Neural cell (in vitro differentiated cells): ENCODE measurements around the gene WFDC12. TPM values are rescaled to one million over a fixed set of nuclear protein-coding genes. Genes with fewer than 3 reads are reported as not detected.

ENCODE experiments used
- H2AFZ ChIP-seq: fragments of 200-600, 300-800 bp; sonication (generic), shearing (Covaris generic); 2 replicates; pipeline ENCODE4 v1.6.0; 2014; ENCODE audit warnings: low read depth, mild to moderate bottlenecking, antibody characterized with exemption, low read length, moderate library complexity
- H3F3A ChIP-seq: fragments of 200-600 bp; shearing (Covaris generic); 2 replicates; pipeline ENCODE4 v1.6.1; 2016; ENCODE audit warnings: mild to moderate bottlenecking, moderate library complexity, mixed read lengths, antibody characterized with exemption, low read length; ENCODE audit not compliant: insufficient read depth, poor library complexity, severe bottlenecking
- H3K27ac ChIP-seq: fragments of 200-600, 300-800 bp; sonication (generic), shearing (Covaris generic); 2 replicates; pipeline ENCODE4 v1.5.1; 2014; ENCODE audit warnings: mild to moderate bottlenecking, low read length, moderate library complexity
- H3K27me3 ChIP-seq: fragments of 300-800, 200-600 bp; sonication (generic), shearing (Covaris generic); 2 replicates; pipeline ENCODE4 v1.6.0; 2014; ENCODE audit warnings: mild to moderate bottlenecking, low read depth, low read length, moderate library complexity; ENCODE audit not compliant: insufficient read depth
- H3K36me3 ChIP-seq: fragments of 300-800, 200-600 bp; sonication (generic), shearing (Covaris generic); 2 replicates; pipeline ENCODE4 v1.5.1; 2014; ENCODE audit warnings: mild to moderate bottlenecking, antibody characterized with exemption, low read length, moderate library complexity; ENCODE audit not compliant: insufficient read depth
- H3K4me2 ChIP-seq: fragments of 300-800, 200-600 bp; sonication (generic), shearing (Covaris generic); 2 replicates; pipeline ENCODE4 v1.6.0; 2014; ENCODE audit warnings: mild to moderate bottlenecking, low read length
- H3K4me3 ChIP-seq: fragments of 300-800, 200-600 bp; sonication (generic), shearing (Covaris generic); 2 replicates; pipeline ENCODE4 v1.5.1; 2014; ENCODE audit warnings: mild to moderate bottlenecking, low read length, moderate library complexity
- H3K79me2 ChIP-seq: fragments of 200-600 bp; shearing (Covaris generic); replicated peaks from 2 replicates; pipeline ENCODE4 v1.6.0; 2014; ENCODE audit warnings: mild to moderate bottlenecking, low read length, moderate library complexity; ENCODE audit not compliant: insufficient read depth
- H3K9ac ChIP-seq: fragments of 300-800, 200-600 bp; sonication (generic), shearing (Covaris generic); 2 replicates; pipeline ENCODE4 v1.6.1; 2016; ENCODE audit warnings: mild to moderate bottlenecking, low read length, mixed read lengths
- H3K9me2 ChIP-seq: fragments of 200-600 bp; shearing (Covaris generic); 2 replicates; pipeline ENCODE4 v1.6.1; 2016; ENCODE audit warnings: mild to moderate bottlenecking, low read length, mixed read lengths; ENCODE audit not compliant: insufficient read depth
- H3K9me3 ChIP-seq: fragments of 200-600, 300-800 bp; sonication (generic), shearing (Covaris generic); 2 replicates; pipeline ENCODE4 v1.6.1; 2016; ENCODE audit warnings: mild to moderate bottlenecking, mixed run types, low read length, moderate library complexity, mixed read lengths
- H4K20me1 ChIP-seq: fragments of 200-600 bp; shearing (Covaris generic); 2 replicates; pipeline ENCODE4 v1.6.1; 2016; ENCODE audit warnings: mild to moderate bottlenecking, mixed run types; ENCODE audit not compliant: insufficient read depth
- CTCF ChIP-seq: fragments of 450-650 bp; IDR thresholded peaks from 2 replicates; pipeline ENCODE4 v1.5.1; 2014; ENCODE audit warnings: antibody characterized with exemption, mild to moderate bottlenecking, moderate library complexity; ENCODE audit not compliant: poor library complexity, severe bottlenecking
- EP300 ChIP-seq: fragments of 450-650 bp; conservative IDR thresholded peaks from 2 replicates; pipeline ENCODE4 v1.6.1; 2014; ENCODE audit warnings: antibody characterized with exemption, mild to moderate bottlenecking, moderate library complexity; ENCODE audit not compliant: poor library complexity, severe bottlenecking
- EZH2 ChIP-seq: fragments of 200-600, 300-800 bp; shearing (Covaris generic), sonication (generic); IDR thresholded peaks from 2 replicates; pipeline ENCODE4 v1.6.1; 2014; ENCODE audit warnings: antibody characterized with exemption, low read length, borderline replicate concordance, mild to moderate bottlenecking; ENCODE audit not compliant: insufficient read depth, poor library complexity, severe bottlenecking
- MXI1 ChIP-seq: fragments of 450-650 bp; conservative IDR thresholded peaks from 2 replicates; pipeline ENCODE4 v1.6.1; 2014; ENCODE audit warnings: antibody characterized with exemption, mild to moderate bottlenecking; ENCODE audit not compliant: poor library complexity, severe bottlenecking
- POLR2AphosphoS5 ChIP-seq: IDR thresholded peaks from 2 replicates; pipeline ENCODE4 v1.6.1; 2012
- RAD21 ChIP-seq: fragments of 450-650 bp; conservative IDR thresholded peaks from 2 replicates; pipeline ENCODE4 v1.6.1; 2014; ENCODE audit warnings: antibody characterized with exemption, mild to moderate bottlenecking, moderate library complexity
- REST ChIP-seq: IDR thresholded peaks from 2 replicates; pipeline ENCODE4 v1.6.1; 2012; ENCODE audit warnings: borderline replicate concordance
- SMC3 ChIP-seq: fragments of 450-650 bp; conservative IDR thresholded peaks from 2 replicates; pipeline ENCODE4 v1.6.1; 2014; ENCODE audit warnings: antibody characterized with exemption, mild to moderate bottlenecking, moderate library complexity; ENCODE audit not compliant: poor library complexity
- TAF1 ChIP-seq: IDR thresholded peaks from 2 replicates; pipeline ENCODE4 v1.6.1; 2012; ENCODE audit warnings: low read depth
- polyA plus RNA-seq: library from polyadenylated mRNA; depleted of rRNA; stranded (reverse); fragments of >200 nt; gene quantifications from 2 replicates; pipeline ENCODE4 v1.2.3, GENCODE V29; 2014

Gene WFDC12
- polyA plus RNA-seq, 1 donor from 2014 or later, result not detected

DNA sequence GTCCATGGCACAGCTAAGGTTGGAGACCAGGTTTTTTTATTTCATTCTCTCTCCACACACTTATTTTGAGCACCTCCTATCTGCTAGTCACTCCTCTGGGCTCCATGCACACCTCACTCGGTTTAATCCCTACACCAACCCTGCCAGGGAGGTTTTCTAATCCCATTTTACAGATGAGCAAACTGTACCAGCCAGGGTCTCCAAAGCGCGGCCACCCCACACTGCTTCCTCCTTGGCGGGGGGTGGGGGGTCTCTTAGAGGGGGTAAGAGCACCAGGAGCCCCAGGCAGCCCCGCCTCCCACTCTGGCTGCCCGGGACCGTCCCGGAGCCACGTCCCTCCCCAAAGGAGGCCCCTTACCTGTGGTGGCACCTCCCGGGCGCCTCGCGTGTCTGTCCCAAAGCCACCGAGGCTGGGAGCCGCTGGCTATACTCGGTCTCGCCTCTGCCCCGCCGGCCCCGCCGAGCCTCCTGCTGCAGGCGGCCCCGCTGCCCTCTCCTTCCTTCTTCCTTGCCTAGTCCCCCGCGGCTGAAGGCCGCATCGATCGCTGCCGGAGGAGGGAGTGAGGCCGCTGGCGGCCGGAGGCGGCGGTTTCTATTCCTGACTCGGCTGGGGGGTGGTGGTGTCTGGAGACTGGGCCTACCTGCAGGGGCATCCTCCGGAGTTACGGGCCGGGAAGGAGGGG, 23.6 kb downstream of the WFDC12 start, which contains the start of gene KCNS1:
TSS of gene KCNS1 (minus strand) at position 565 of the 683 bp plus-strand sequence. CDS start 1,891 bp downstream, outside the sequence.
- Histone ChIP-seq H3K79me2 (no peaks in the 10 kb centered on the region), H3F3A (no peaks in the 10 kb centered on the region), H3K27ac (no peak within 1 kb of the TSS), H3K9ac (no peak within 1 kb of the TSS), H3K4me2 (no peak within 1 kb of the TSS), H3K9me2 (no peaks in the 10 kb centered on the region), H3K4me3 (no peak within 1 kb of the TSS), H4K20me1 (no peaks in the 10 kb centered on the region), H3K9me3 (no peaks in the 10 kb centered on the region), H3K27me3 (peaks cover 29% of the 10 kb centered on the region), H3K36me3 (no peaks in the 10 kb centered on the region), H2AFZ (no peak within 1 kb of the TSS)
- TF ChIP-seq CTCF (no peak), EZH2 (no peak), EP300 (no peak), RAD21 (no peak), REST (no peak)

GRCh38 chr20:45098103-45098773, 26.0 kb downstream of the WFDC12 start:
- Histone ChIP-seq H3K9ac (no peak overlapping the region), H3K36me3 (no peaks in the 10 kb centered on the region), H3K4me2 (no peak overlapping the region), H3K9me3 (no peaks in the 10 kb centered on the region), H3K27me3 (peaks cover 29% of the 10 kb centered on the region), H2AFZ (no peak overlapping the region), H3K4me3 (no peak overlapping the region), H4K20me1 (no peaks in the 10 kb centered on the region), H3F3A (no peaks in the 10 kb centered on the region), H3K79me2 (no peaks in the 10 kb centered on the region), H3K27ac (no peak overlapping the region), H3K9me2 (no peaks in the 10 kb centered on the region)
- TF ChIP-seq REST (no peak), CTCF (no peak), RAD21 (no peak), SMC3 (no peak), MXI1 (no peak), TAF1 (no peak), EZH2 (no peak), EP300 (no peak), POLR2AphosphoS5 (no peak)
